ENCODE data around the gene SERPINH1. TPM values are rescaled to one million over a fixed set of nuclear protein-coding genes. Genes with fewer than 3 reads are reported as not detected.
A peak's percentile ranks its signal among the peaks of the same experiment; 100 is the strongest.

The SERPINH1 gene
- total and polyA plus RNA-seq, 2 donors (not counting 1 experiment from before 2014, with no cell fraction given), result 3.0 to 5.7 TPM

- H2AFZ ChIP-seq (ENCODE audit: insufficient read depth, low read depth, low read length, poor library complexity, severe bottlenecking), result no peak overlapping the region
- intact Hi-C loops (cut with micrococcal nuclease), result no loop called here
- ChIA-PET CTCF (interaction anchor here (0.9 kb wide), 1 partner anchor 96 kb away, joined by 3 read pairs; no protein-coding TSS in a partner anchor), POLR2A (no interaction called here)
- peaks cover 0 to under 1% (median 0%) of the 10 kb centered on the region in 3 donors for H3K9me3 ChIP-seq (ENCODE audit: control extremely low read depth in 1 of 3, control insufficient read depth in 2 of 3, insufficient read depth in 1 of 3, low read length in 2 of 3)
- WGBS (ENCODE audit: insufficient coverage), result 95% methylated on average over 3 of the region's 4 CpGs
- Mint-ChIP-seq H3K9me3 (ENCODE audit: insufficient read depth) (no peaks in the 10 kb centered on the region), H3K4me3 (no peak overlapping the region), H3K4me1 (peaks cover 21% of the 10 kb centered on the region), H3K27ac (peak overlapping the region; percentile 15), H3K27me3 (peaks cover 32% of the 10 kb centered on the region)
- ATAC-seq (ENCODE audit: low read depth) (no peak), DNase-seq (no peak)
- no peaks in the 10 kb centered on the region for H3K79me2 ChIP-seq (ENCODE audit: control insufficient read depth, insufficient read depth, low read length)
- H4K20me1 ChIP-seq (ENCODE audit: control insufficient read depth, insufficient read depth, low read length, poor library complexity, severe bottlenecking), result no peaks in the 10 kb centered on the region
- H3K4me2 ChIP-seq (replicated peaks; ENCODE audit: low read depth, low read length, poor library complexity, severe bottlenecking), result no peak overlapping the region
- peaks cover 0 to 21% (median 4%) of the 10 kb centered on the region in 4 experiments for H3K27me3 ChIP-seq (replicated peaks in 1 of 4; ENCODE audit: control extremely low read depth in 1 of 4, control insufficient read depth in 3 of 4, insufficient read depth in 4 of 4, low read length in 3 of 4)
- H3K9ac ChIP-seq (ENCODE audit: low read length), result no peak overlapping the region
- no peak overlapping the region for H3K4me3 ChIP-seq (ENCODE audit: control extremely low read depth in 1 of 5, extremely low read depth in 1 of 5, insufficient read depth in 1 of 5, low read depth in 2 of 5, low read length in 4 of 5)
- no peak overlapping the region for H3K27ac ChIP-seq (ENCODE audit: low read length in 2 of 2)
- TF ChIP-seq EZH2 (IDR thresholded peaks at IDR 0.05; ENCODE audit: borderline replicate concordance, insufficient read depth, low read depth, low read length, poor library complexity, severe bottlenecking), result no peak
- TF ChIP-seq, protein P1, sequence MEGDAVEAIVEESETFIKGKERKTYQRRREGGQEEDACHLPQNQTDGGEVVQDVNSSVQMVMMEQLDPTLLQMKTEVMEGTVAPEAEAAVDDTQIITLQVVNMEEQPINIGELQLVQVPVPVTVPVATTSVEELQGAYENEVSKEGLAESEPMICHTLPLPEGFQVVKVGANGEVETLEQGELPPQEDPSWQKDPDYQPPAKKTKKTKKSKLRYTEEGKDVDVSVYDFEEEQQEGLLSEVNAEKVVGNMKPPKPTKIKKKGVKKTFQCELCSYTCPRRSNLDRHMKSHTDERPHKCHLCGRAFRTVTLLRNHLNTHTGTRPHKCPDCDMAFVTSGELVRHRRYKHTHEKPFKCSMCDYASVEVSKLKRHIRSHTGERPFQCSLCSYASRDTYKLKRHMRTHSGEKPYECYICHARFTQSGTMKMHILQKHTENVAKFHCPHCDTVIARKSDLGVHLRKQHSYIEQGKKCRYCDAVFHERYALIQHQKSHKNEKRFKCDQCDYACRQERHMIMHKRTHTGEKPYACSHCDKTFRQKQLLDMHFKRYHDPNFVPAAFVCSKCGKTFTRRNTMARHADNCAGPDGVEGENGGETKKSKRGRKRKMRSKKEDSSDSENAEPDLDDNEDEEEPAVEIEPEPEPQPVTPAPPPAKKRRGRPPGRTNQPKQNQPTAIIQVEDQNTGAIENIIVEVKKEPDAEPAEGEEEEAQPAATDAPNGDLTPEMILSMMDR (IDR thresholded peaks at IDR 0.05), result no peak
- H3K4me1 ChIP-seq (ENCODE audit: control insufficient read depth in 2 of 2, insufficient read depth in 2 of 2, low read length in 2 of 2), result peaks cover 13 to 22% of the 10 kb centered on the region in 2 donors
- H3K36me3 ChIP-seq (replicated peaks in 1 of 2; ENCODE audit: control extremely low read depth in 1 of 2, control insufficient read depth in 1 of 2, extremely low read depth in 1 of 2, insufficient read depth in 2 of 2, low read length in 1 of 2), result no peaks in the 10 kb centered on the region
These were observed 20.6 kb upstream of the SERPINH1 start for GRCh38 chr11:75541193-75542087.

DNA sequence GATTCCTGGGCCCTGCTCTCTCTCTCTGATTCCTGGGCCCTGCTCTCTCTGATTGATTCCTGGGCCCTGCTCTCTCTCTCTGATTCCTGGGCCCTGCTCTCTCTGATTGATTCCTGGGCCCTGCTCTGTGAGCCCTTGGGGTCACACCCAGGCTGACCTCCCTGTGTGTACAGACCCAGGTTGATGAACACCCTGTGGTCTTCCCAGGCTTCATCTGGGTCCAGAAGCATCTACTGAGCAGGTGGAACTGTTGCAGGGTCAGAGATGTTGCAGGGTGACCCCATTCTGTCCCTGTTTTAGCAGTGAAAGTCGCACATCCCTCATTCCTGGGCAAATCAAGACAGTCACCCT lies 20.0 kb upstream of the SERPINH1 start:
- peaks cover 0 to 21% (median 6%) of the 10 kb centered on the region in 4 experiments for H3K27me3 ChIP-seq (replicated peaks in 1 of 4; ENCODE audit: control extremely low read depth in 1 of 4, control insufficient read depth in 3 of 4, insufficient read depth in 4 of 4, low read length in 3 of 4)
- POLR2A ChIA-PET, result no interaction called here
- H4K20me1 ChIP-seq (ENCODE audit: control insufficient read depth, insufficient read depth, low read length, poor library complexity, severe bottlenecking), result no peaks in the 10 kb centered on the region
- no peak overlapping the region for H3K9ac ChIP-seq (ENCODE audit: low read length)
- WGBS (ENCODE audit: insufficient coverage), result 69% methylated on average over 1 of the region's 1 CpG
- H3K4me1 ChIP-seq (ENCODE audit: control insufficient read depth in 2 of 2, insufficient read depth in 2 of 2, low read length in 2 of 2), result peaks cover 9 to 16% of the 10 kb centered on the region in 2 donors
- no peak overlapping the region for H2AFZ ChIP-seq (ENCODE audit: insufficient read depth, low read depth, low read length, poor library complexity, severe bottlenecking)
- Mint-ChIP-seq H3K27me3 (peaks cover 30% of the 10 kb centered on the region), H3K4me1 (peaks cover 16% of the 10 kb centered on the region), H3K4me3 (no peak overlapping the region), H3K27ac (no peak overlapping the region), H3K9me3 (ENCODE audit: insufficient read depth) (no peaks in the 10 kb centered on the region)
- H3K4me3 ChIP-seq (ENCODE audit: control extremely low read depth in 1 of 5, extremely low read depth in 1 of 5, insufficient read depth in 1 of 5, low read depth in 2 of 5, low read length in 4 of 5), result no peak overlapping the region
- H3K9me3 ChIP-seq (ENCODE audit: control extremely low read depth in 1 of 3, control insufficient read depth in 2 of 3, insufficient read depth in 1 of 3, low read length in 2 of 3), result no peaks in the 10 kb centered on the region
- CTCF ChIA-PET, result interaction anchor here (1.2 kb wide), 1 partner anchor 8 kb away, joined by 5 read pairs; no protein-coding TSS in a partner anchor
- H3K27ac ChIP-seq (ENCODE audit: low read length in 2 of 2), result no peak overlapping the region
- DNase-seq, result no peak
- H3K36me3 ChIP-seq (replicated peaks in 1 of 2; ENCODE audit: control extremely low read depth in 1 of 2, control insufficient read depth in 1 of 2, extremely low read depth in 1 of 2, insufficient read depth in 2 of 2, low read length in 1 of 2), result no peaks in the 10 kb centered on the region
- no peaks in the 10 kb centered on the region for H3K79me2 ChIP-seq (ENCODE audit: control insufficient read depth, insufficient read depth, low read length)
- TF ChIP-seq, protein P1 (IDR thresholded peaks at IDR 0.05), result no peak
- no peak for TF ChIP-seq EZH2 (IDR thresholded peaks at IDR 0.05; ENCODE audit: borderline replicate concordance, insufficient read depth, low read depth, low read length, poor library complexity, severe bottlenecking)
- intact Hi-C loops (cut with micrococcal nuclease), result no loop called here
- no peak overlapping the region for H3K4me2 ChIP-seq (replicated peaks; ENCODE audit: low read depth, low read length, poor library complexity, severe bottlenecking)
- no peak for ATAC-seq (ENCODE audit: low read depth)
